K562 (cell line): ENCODE measurements around the gene KHDC1L. TPM values are rescaled to one million over a fixed set of nuclear protein-coding genes. Genes with fewer than 3 reads are reported as not detected.

Experiments used
- CBX2 ChIP-seq: fragments of 200-600 bp; sonication (generic); IDR thresholded peaks from one replicate; pipeline ENCODE4 v1.6.1; 2012; ENCODE audit warnings: mild to moderate bottlenecking, low read length, inconsistent platforms; ENCODE audit not compliant: insufficient read depth, poor library complexity, severe bottlenecking
- CEBPG ChIP-seq, 3 experiments: fragments of 200-800 bp in 1 of 3; sonication (Bioruptor generic) in 1 of 3; sonication (generic) in 1 of 3; formaldehyde crosslinking in 1 of 3; IDR thresholded peaks in 2 of 3; conservative IDR thresholded peaks in 1 of 3; 2 replicates each; pipeline versions ENCODE4 v1.6.1 to v1.8.0; 2016 to 2022; ENCODE audit warnings: missing compliant biosample characterization in 2 of 3, missing genetic modification characterization in 2 of 3, mild to moderate bottlenecking in 1 of 3, missing genetic modification reagents in 1 of 3
- FOXM1 ChIP-seq, 2 experiments: fragments of 450-650 bp in 1 of 2; sonication (generic) in 1 of 2; formaldehyde crosslinking in 1 of 2; IDR thresholded peaks; 2 replicates each; pipeline versions ENCODE4 v1.6.1 to v1.9.0; 2017 to 2022; ENCODE audit warnings: low read depth in 2 of 2, mild to moderate bottlenecking in 2 of 2, missing genetic modification reagents in 1 of 2, moderate library complexity in 1 of 2
- ILK ChIP-seq: fragments of 450-650 bp; IDR thresholded peaks from 2 replicates; pipeline ENCODE4 v1.6.1; 2016; ENCODE audit warnings: missing genetic modification characterization, low read depth, mild to moderate bottlenecking, missing compliant biosample characterization, moderate library complexity, borderline replicate concordance
- PRMT5 ChIP-seq: sonication (generic); formaldehyde crosslinking; IDR thresholded peaks from 2 replicates; pipeline ENCODE4 v1.5.0; 2020; ENCODE audit warnings: missing genetic modification reagents
- RB1 ChIP-seq: fragments of 450-650 bp; IDR thresholded peaks from 2 replicates; pipeline ENCODE4 v1.6.1; 2017; ENCODE audit warnings: low read depth, mild to moderate bottlenecking
- SIX5 ChIP-seq, 2 experiments: IDR thresholded peaks; 2 replicates each; pipeline ENCODE4 v1.6.1; 2011; ENCODE audit warnings: low read length in 2 of 2, borderline replicate concordance in 1 of 2, low read depth in 1 of 2, mild to moderate bottlenecking in 1 of 2, moderate library complexity in 1 of 2; ENCODE audit not compliant: insufficient read depth in 1 of 2
- TAF7 ChIP-seq: fragments of 450-650 bp; IDR thresholded peaks from 2 replicates; pipeline ENCODE4 v1.6.1; 2016; ENCODE audit warnings: missing genetic modification characterization, missing compliant biosample characterization
- TRIM28 ChIP-seq: fragments of 450-650 bp; IDR thresholded peaks from 2 replicates; pipeline ENCODE4 v1.6.1; 2017
- polyA plus RNA-seq, 8 experiments: library from polyadenylated mRNA; depleted of rRNA in 4 of 8; stranded (reverse) in 5 of 8; unstranded in 3 of 8; fragments of >200 nt; fragmentation: Nextera tagmentation in 2 of 8; fragmentation: Illumina TruSeq in 1 of 8; extraction: Ambion mirVana in 2 of 8; extraction: Trizol in 1 of 8; gene quantifications; 2 replicates each; pipeline versions ENCODE4 v1.2.1 to v1.2.3, GENCODE V29; 2011 to 2014; ENCODE audit warnings: inconsistent platforms in 1 of 8, missing spikeins in 1 of 8
- total RNA-seq, 7 experiments: library from RNA; depleted of rRNA in 6 of 7; stranded (reverse); fragments of >200 nt in 6 of 7; fragmentation: Illumina TruSeq in 2 of 7; extraction: Trizol in 2 of 7; gene quantifications; 2 replicates each; pipeline versions ENCODE4 v1.2.1 to v1.2.3, GENCODE V29; 2011 to 2021; ENCODE audit warnings: low replicate concordance in 1 of 7
- TF ChIP-seq, protein P1 (sequence below), 2 experiments: fragments of 450-650 bp; IDR thresholded peaks; 2 replicates each; pipeline ENCODE4 v1.6.1; 2018; ENCODE audit warnings: mild to moderate bottlenecking in 2 of 2, low read depth in 1 of 2; ENCODE audit not compliant: partially characterized antibody in 2 of 2
- TF ChIP-seq, protein P2 (sequence below): sonication (generic); formaldehyde crosslinking; IDR thresholded peaks from 2 replicates; pipeline ENCODE4 v1.8.1; 2023; ENCODE audit warnings: missing genetic modification reagents, mild to moderate bottlenecking, borderline replicate concordance
- TF ChIP-seq, protein P3 (sequence below): fragments of 450-650 bp; formaldehyde crosslinking; IDR thresholded peaks from 2 replicates; pipeline ENCODE4 v1.4.0; 2020; ENCODE audit warnings: mild to moderate bottlenecking, moderate library complexity

The KHDC1L gene
- total and polyA plus RNA-seq, 9 of the 15 experiments (the other 6 are each of a cell fraction or from before 2014, with no cell fraction given), result 0.33 to 1.9 (median 0.54) TPM

DNA sequence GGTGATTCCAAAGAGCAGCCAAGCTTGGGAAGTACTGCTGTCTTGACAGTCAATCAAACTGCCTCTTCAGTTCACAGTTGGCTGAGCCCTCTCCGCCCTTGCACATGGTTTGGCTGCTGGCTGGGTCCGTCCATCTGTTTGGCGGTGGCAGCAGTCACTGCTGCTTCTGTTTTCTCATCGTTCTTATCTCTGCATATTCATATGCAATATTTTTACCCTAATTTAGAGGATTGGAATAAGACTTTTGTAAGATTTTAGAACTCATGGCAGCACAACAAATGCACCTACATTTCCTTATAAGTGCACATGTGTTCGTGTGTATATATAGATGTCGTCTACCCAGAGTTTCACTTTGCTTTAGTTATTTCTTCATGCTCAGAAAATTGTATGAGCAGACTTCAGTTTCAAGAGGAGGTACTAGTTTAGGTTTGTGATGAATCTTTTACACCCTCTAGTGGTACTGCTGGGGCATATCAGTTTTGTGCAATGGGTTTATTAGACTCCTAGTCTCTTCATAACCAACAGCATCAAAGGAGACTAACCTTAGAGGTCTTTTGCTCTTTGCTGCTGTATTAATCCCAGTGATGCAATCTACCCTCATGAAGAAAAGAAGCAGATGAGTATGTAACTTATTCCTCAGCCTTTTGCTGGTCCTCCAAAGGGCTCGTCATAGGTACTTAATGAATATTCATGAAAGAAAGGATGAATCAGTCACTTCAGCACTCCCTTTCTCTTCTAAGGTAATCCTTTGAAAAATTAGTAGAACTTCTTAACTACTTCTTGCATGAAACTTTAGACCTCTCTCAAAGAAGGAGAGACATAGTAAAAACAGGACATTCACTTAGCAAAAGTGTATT, 44.3 kb downstream of the KHDC1L start (continued):
- TF ChIP-seq, protein P1, sequence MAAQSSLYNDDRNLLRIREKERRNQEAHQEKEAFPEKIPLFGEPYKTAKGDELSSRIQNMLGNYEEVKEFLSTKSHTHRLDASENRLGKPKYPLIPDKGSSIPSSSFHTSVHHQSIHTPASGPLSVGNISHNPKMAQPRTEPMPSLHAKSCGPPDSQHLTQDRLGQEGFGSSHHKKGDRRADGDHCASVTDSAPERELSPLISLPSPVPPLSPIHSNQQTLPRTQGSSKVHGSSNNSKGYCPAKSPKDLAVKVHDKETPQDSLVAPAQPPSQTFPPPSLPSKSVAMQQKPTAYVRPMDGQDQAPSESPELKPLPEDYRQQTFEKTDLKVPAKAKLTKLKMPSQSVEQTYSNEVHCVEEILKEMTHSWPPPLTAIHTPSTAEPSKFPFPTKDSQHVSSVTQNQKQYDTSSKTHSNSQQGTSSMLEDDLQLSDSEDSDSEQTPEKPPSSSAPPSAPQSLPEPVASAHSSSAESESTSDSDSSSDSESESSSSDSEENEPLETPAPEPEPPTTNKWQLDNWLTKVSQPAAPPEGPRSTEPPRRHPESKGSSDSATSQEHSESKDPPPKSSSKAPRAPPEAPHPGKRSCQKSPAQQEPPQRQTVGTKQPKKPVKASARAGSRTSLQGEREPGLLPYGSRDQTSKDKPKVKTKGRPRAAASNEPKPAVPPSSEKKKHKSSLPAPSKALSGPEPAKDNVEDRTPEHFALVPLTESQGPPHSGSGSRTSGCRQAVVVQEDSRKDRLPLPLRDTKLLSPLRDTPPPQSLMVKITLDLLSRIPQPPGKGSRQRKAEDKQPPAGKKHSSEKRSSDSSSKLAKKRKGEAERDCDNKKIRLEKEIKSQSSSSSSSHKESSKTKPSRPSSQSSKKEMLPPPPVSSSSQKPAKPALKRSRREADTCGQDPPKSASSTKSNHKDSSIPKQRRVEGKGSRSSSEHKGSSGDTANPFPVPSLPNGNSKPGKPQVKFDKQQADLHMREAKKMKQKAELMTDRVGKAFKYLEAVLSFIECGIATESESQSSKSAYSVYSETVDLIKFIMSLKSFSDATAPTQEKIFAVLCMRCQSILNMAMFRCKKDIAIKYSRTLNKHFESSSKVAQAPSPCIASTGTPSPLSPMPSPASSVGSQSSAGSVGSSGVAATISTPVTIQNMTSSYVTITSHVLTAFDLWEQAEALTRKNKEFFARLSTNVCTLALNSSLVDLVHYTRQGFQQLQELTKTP (IDR thresholded peaks at IDR 0.05; ENCODE audit: low read depth in 1 of 2, partially characterized antibody in 2 of 2), result no peak
- TF ChIP-seq, protein P2, sequence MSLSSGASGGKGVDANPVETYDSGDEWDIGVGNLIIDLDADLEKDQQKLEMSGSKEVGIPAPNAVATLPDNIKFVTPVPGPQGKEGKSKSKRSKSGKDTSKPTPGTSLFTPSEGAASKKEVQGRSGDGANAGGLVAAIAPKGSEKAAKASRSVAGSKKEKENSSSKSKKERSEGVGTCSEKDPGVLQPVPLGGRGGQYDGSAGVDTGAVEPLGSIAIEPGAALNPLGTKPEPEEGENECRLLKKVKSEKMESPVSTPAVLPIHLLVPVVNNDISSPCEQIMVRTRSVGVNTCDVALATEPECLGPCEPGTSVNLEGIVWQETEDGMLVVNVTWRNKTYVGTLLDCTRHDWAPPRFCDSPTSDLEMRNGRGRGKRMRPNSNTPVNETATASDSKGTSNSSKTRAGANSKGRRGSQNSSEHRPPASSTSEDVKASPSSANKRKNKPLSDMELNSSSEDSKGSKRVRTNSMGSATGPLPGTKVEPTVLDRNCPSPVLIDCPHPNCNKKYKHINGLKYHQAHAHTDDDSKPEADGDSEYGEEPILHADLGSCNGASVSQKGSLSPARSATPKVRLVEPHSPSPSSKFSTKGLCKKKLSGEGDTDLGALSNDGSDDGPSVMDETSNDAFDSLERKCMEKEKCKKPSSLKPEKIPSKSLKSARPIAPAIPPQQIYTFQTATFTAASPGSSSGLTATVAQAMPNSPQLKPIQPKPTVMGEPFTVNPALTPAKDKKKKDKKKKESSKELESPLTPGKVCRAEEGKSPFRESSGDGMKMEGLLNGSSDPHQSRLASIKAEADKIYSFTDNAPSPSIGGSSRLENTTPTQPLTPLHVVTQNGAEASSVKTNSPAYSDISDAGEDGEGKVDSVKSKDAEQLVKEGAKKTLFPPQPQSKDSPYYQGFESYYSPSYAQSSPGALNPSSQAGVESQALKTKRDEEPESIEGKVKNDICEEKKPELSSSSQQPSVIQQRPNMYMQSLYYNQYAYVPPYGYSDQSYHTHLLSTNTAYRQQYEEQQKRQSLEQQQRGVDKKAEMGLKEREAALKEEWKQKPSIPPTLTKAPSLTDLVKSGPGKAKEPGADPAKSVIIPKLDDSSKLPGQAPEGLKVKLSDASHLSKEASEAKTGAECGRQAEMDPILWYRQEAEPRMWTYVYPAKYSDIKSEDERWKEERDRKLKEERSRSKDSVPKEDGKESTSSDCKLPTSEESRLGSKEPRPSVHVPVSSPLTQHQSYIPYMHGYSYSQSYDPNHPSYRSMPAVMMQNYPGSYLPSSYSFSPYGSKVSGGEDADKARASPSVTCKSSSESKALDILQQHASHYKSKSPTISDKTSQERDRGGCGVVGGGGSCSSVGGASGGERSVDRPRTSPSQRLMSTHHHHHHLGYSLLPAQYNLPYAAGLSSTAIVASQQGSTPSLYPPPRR (CRISPR knock-in tag), result no peak
- TF ChIP-seq SIX5 (IDR thresholded peaks at IDR 0.05; ENCODE audit: borderline replicate concordance in 1 of 2, insufficient read depth in 1 of 2, low read depth in 1 of 2, low read length in 2 of 2), result no peak
- TF ChIP-seq TAF7, result no peak
- TF ChIP-seq CEBPG (CRISPR knock-in tag; IDR thresholded peaks at IDR 0.05), result no peak
- TF ChIP-seq CEBPG (tag; conservative IDR thresholded peaks at IDR 0.05 in 1 of 2, IDR thresholded peaks at IDR 0.05 in 1 of 2), result peak; percentile 22 to 59; a peak in 2 of 4 replicates
- TF ChIP-seq TRIM28, result no peak
- no peak for TF ChIP-seq FOXM1 (IDR thresholded peaks at IDR 0.05; ENCODE audit: low read depth)
- TF ChIP-seq FOXM1 (CRISPR knock-in tag; IDR thresholded peaks at IDR 0.05; ENCODE audit: low read depth), result no peak
- TF ChIP-seq PRMT5 (CRISPR knock-in tag), result no peak
- no peak for TF ChIP-seq ILK
- TF ChIP-seq CBX2, result no peak
- TF ChIP-seq, protein P3, sequence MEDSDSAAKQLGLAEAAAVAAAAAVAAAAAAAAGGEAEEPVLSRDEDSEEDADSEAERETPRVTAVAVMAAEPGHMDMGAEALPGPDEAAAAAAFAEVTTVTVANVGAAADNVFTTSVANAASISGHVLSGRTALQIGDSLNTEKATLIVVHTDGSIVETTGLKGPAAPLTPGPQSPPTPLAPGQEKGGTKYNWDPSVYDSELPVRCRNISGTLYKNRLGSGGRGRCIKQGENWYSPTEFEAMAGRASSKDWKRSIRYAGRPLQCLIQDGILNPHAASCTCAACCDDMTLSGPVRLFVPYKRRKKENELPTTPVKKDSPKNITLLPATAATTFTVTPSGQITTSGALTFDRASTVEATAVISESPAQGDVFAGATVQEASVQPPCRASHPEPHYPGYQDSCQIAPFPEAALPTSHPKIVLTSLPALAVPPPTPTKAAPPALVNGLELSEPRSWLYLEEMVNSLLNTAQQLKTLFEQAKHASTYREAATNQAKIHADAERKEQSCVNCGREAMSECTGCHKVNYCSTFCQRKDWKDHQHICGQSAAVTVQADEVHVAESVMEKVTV (CRISPR knock-in tag), result peak; percentile 73
- TF ChIP-seq RB1, result peak; percentile 43
